ENCODE results near the gene OR56A5. TPM values are rescaled to one million over a fixed set of nuclear protein-coding genes. Genes with fewer than 3 reads are reported as not detected.

The OR56A5 gene
- total and polyA plus RNA-seq, 2 of the 4 experiments (the other 2 are of a cell fraction): not detected

DNA sequence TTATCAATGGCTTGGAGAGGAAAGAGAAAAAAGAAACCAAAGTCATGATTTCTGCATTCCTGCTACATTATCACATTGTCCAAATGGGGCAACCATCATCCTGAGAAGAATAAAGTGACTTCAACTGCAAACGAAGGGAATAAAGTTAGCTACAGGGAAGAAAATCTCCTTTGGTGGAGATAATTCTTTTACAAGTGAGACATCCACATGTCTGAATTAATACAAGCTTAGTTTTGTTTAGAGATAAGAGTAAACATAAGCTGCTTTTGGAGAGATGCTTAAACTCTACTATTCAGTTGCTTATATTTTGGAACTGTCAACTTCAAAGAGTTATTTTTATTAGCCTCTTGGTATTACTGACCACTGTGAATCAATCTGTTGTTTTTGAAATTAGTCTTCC lies 18.6 kb upstream of the OR56A5 start, which contains the start of gene OR52L1:
Gene OR52L1, minus strand, starts transcription at position 101 of the 400 bp plus-strand sequence. Its CDS starts 55 bp downstream, at position 46.
- no peak within 1 kb of the TSS for H4K8ac ChIP-seq (ENCODE audit: low read depth in 2 of 2, low read length in 2 of 2)
- no peak within 1 kb of the TSS for H3K56ac ChIP-seq (ENCODE audit: extremely low read depth, insufficient read depth, low read length)
- no peak within 1 kb of the TSS for H3K4me2 ChIP-seq (ENCODE audit: low read depth, low read length)
- intact Hi-C loops (cut with micrococcal nuclease) (no loop called here), dilution Hi-C loops (cut with HindIII; ENCODE audit: low sequenced_read_pairs, unreplicated experiment) (no loop called here), in situ Hi-C loops (cut with MboI; ENCODE audit: low sequenced_read_pairs) (no loop called here)
- no peak within 1 kb of the TSS for H3K4ac ChIP-seq (ENCODE audit: low read depth, low read length)
- H3K36me3 ChIP-seq (ENCODE audit: control insufficient read depth, insufficient read depth, low read length): no peaks in the 10 kb centered on the region
- no peak within 1 kb of the TSS for H3K27ac ChIP-seq (ENCODE audit: insufficient read depth, low read length)
- no CpG with 5 or more reads among the region's 1 CpG for WGBS, 2 experiments (ENCODE audit: extremely low coverage in 2 of 2, insufficient read length in 1 of 2)
- H3K4me1 ChIP-seq (ENCODE audit: control insufficient read depth, insufficient read depth, low read length): no peaks in the 10 kb centered on the region
- H3K4me3 ChIP-seq (ENCODE audit: insufficient read depth, low read depth, low read length): no peak within 1 kb of the TSS
- H3K9me3 ChIP-seq (ENCODE audit: control insufficient read depth, insufficient read depth, low read length): peaks cover 16% of the 10 kb centered on the region
- H3K18ac ChIP-seq (ENCODE audit: low read depth, low read length): no peak within 1 kb of the TSS
- ChIA-PET POLR2A (ENCODE audit: unreplicated experiment) (no interaction called here), CTCF (no interaction called here)
- no peak within 1 kb of the TSS for H3K14ac ChIP-seq (replicated peaks; ENCODE audit: low read depth, low read length)
- no peak within 1 kb of the TSS for H2AFZ ChIP-seq (replicated peaks; ENCODE audit: low read length, poor library complexity)
- H2BK15ac ChIP-seq (ENCODE audit: low read depth, low read length): no peak within 1 kb of the TSS
- ATAC-seq (ENCODE audit: low read depth): no peak
- H2BK5ac ChIP-seq (ENCODE audit: low read depth, low read length, poor library complexity, severe bottlenecking): no peak within 1 kb of the TSS
- no peaks in the 10 kb centered on the region for H3K27me3 ChIP-seq (ENCODE audit: control insufficient read depth, insufficient read depth, low read length)
- no peak within 1 kb of the TSS for H2AK9ac ChIP-seq (replicated peaks; ENCODE audit: low read depth, low read length, poor library complexity)
- no peaks in the 10 kb centered on the region for H3K9me1 ChIP-seq (ENCODE audit: insufficient read depth, low read length)
- no peak for DNase-seq
- H2BK120ac ChIP-seq (ENCODE audit: low read depth, low read length): no peak within 1 kb of the TSS
- H3K79me1 ChIP-seq (ENCODE audit: low read depth in 1 of 2, low read length in 2 of 2): no peaks in the 10 kb centered on the region
- no peaks in the 10 kb centered on the region for H4K20me1 ChIP-seq (ENCODE audit: insufficient read depth, low read length)
- no peak within 1 kb of the TSS for H2AK5ac ChIP-seq (ENCODE audit: low read depth, low read length)
- H4K91ac ChIP-seq (ENCODE audit: insufficient read depth, low read depth, low read length): no peak within 1 kb of the TSS
- H3K23ac ChIP-seq (ENCODE audit: low read depth, low read length): no peak within 1 kb of the TSS
- no TSS peak for BruUV-seq (replicated peaks)
- TF ChIP-seq CEBPB (IDR thresholded peaks at IDR 0.05; ENCODE audit: low read depth, low read length): no peak
- H4K5ac ChIP-seq (ENCODE audit: low read depth, low read length): no peak within 1 kb of the TSS
- no peak within 1 kb of the TSS for H3K9ac ChIP-seq (ENCODE audit: low read depth, low read length)
- no peak within 1 kb of the TSS for H2BK20ac ChIP-seq (ENCODE audit: low read depth, low read length)
